Measurements from ENCODE around the gene RMI2.
A peak's percentile ranks its signal among the peaks of the same experiment; 100 is the strongest.

Gene RMI2

GRCh38 chr16:11345040-11345862 is at the start of gene RMI2:
RMI2 (plus strand) TSS chr16:11345459; CDS start chr16:11345472, 13 bp downstream.
- peak; percentile 99 for DNase-seq

GRCh38 chr16:11295672-11296071 is 49.6 kb upstream of the RMI2 start:
- DNase-seq = no peak

GRCh38 chr16:11296351-11296705 is 48.9 kb upstream of the RMI2 start:
- DNase-seq = no peak

GRCh38 chr16:11296706-11297491 is 48.4 kb upstream of the RMI2 start:
- peak; percentile 46 for DNase-seq

- peak; percentile 98 for DNase-seq
Observed at GRCh38 chr16:11297492-11298142, 47.6 kb upstream of the RMI2 start.

- DNase-seq = peak; percentile 27
Observed at GRCh38 chr16:11298143-11298900, 46.9 kb upstream of the RMI2 start.

GRCh38 chr16:11298950-11299547 is 46.2 kb upstream of the RMI2 start:
- DNase-seq = peak; percentile 37

GRCh38 chr16:11299865-11300559 is 45.2 kb upstream of the RMI2 start:
- no peak for DNase-seq

GRCh38 chr16:11300560-11300892 is 44.7 kb upstream of the RMI2 start:
- DNase-seq = no peak

- no peak for DNase-seq
Observed at GRCh38 chr16:11301645-11302501, 43.4 kb upstream of the RMI2 start.

- no peak for DNase-seq
Observed at GRCh38 chr16:11302977-11303376, 42.3 kb upstream of the RMI2 start.

- DNase-seq = peak; percentile 60
Observed at GRCh38 chr16:11303405-11304138, 41.7 kb upstream of the RMI2 start.

GRCh38 chr16:11306381-11306780 is 38.9 kb upstream of the RMI2 start:
- DNase-seq = no peak

- DNase-seq = peak; percentile 48
Observed at GRCh38 chr16:11306997-11307638, 38.1 kb upstream of the RMI2 start.

GRCh38 chr16:11307639-11308492 is 37.4 kb upstream of the RMI2 start:
- DNase-seq = no peak

- DNase-seq = peak; percentile 46
Observed at GRCh38 chr16:11308493-11309283, 36.6 kb upstream of the RMI2 start.

GRCh38 chr16:11309895-11310633 is 35.2 kb upstream of the RMI2 start:
- DNase-seq = no peak

Data from hematopoietic multipotent progenitor cell treated with erythropoietin and hydrocortisone succinate and interleukin-3 and kit ligand, for 4 days (in vitro differentiated cells).